Stimulated activated CD8-positive, alpha-beta memory T cell treated with anti-CD3 and anti-CD28 coated beads, Interleukin-2, amount 100 ng/mL, for 1 hour (primary cell): ENCODE results near the gene GALNT16.
"Not testable (repeated sequence)": the region's sequence is repeated elsewhere in the genome, so short reads cannot be mapped to it uniquely, and the experiment has no call there.

Experiments
- DNase-seq, 2 donors: peaks; one replicate each; pipeline ENCODE4 v3.0.0-alpha.2; 2020; ENCODE audit warnings: low read depth in 2 of 2

Gene GALNT16

GRCh38 chr14:69285661-69286255 is 25.8 kb downstream of the GALNT16 start:
- DNase-seq = no peak

- no peak for DNase-seq
Measured at GRCh38 chr14:69287098-69288010, 27.4 kb downstream of the GALNT16 start.

- no peak for DNase-seq
Measured at GRCh38 chr14:69288011-69288771, 28.2 kb downstream of the GALNT16 start.

GRCh38 chr14:69288956-69289705 is 29.2 kb downstream of the GALNT16 start:
- DNase-seq = no peak

- DNase-seq = no peak
Measured at GRCh38 chr14:69289811-69290520, 30.0 kb downstream of the GALNT16 start.

GRCh38 chr14:69290881-69291280 is 30.9 kb downstream of the GALNT16 start:
- not testable (repeated sequence) for DNase-seq

- no peak for DNase-seq
Measured at GRCh38 chr14:69291396-69291795, 31.4 kb downstream of the GALNT16 start.

- no peak for DNase-seq
Measured at GRCh38 chr14:69291891-69292561, 32.1 kb downstream of the GALNT16 start.

- DNase-seq = no peak
Measured at GRCh38 chr14:69298131-69299071, 38.4 kb downstream of the GALNT16 start.

- no peak for DNase-seq
Measured at GRCh38 chr14:69299286-69300035, 39.5 kb downstream of the GALNT16 start.

- no peak for DNase-seq
Measured at GRCh38 chr14:69300601-69301221, 40.8 kb downstream of the GALNT16 start.

GRCh38 chr14:69303086-69303485 is 43.1 kb downstream of the GALNT16 start:
- no peak for DNase-seq

GRCh38 chr14:69312608-69313007 is 52.6 kb downstream of the GALNT16 start:
- no peak for DNase-seq

GRCh38 chr14:69313176-69313575 is 53.2 kb downstream of the GALNT16 start:
- DNase-seq = no peak

- DNase-seq = no peak
Measured at GRCh38 chr14:69314327-69314726, 54.4 kb downstream of the GALNT16 start.

- DNase-seq = no peak
Measured at GRCh38 chr14:69315301-69315700, 55.3 kb downstream of the GALNT16 start.

- no peak for DNase-seq
Measured at GRCh38 chr14:69316449-69317101, 56.6 kb downstream of the GALNT16 start.
